ENCODE results near the gene SVEP1. TPM values are rescaled to one million over a fixed set of nuclear protein-coding genes. Genes with fewer than 3 reads are reported as not detected.

SVEP1 gene
- polyA plus RNA-seq, 1 of the 3 experiments (the other 2 are of a cell fraction) = 0.10 TPM

- H3K9me2 ChIP-seq = no peaks in the 10 kb centered on the region
- H3K4me1 ChIP-seq (ENCODE audit: control insufficient read depth in 1 of 2, insufficient read depth in 2 of 2, low read depth in 1 of 2, low read length in 1 of 2) = no peaks in the 10 kb centered on the region
- H3K4me2 ChIP-seq = no peak overlapping the region
- CTCF ChIA-PET = interaction anchor here (1.1 kb wide), 1 partner anchor 11 kb away, joined by 3 read pairs; no protein-coding TSS in a partner anchor
- no peaks in the 10 kb centered on the region for H3K79me2 ChIP-seq (ENCODE audit: insufficient read depth)
- H3K4me3 ChIP-seq (ENCODE audit: low read depth in 2 of 2, low read length in 1 of 2) = no peak overlapping the region
- no peaks in the 10 kb centered on the region for H3F3A ChIP-seq (replicated peaks; ENCODE audit: insufficient read depth)
- no peaks in the 10 kb centered on the region for H4K20me1 ChIP-seq (ENCODE audit: insufficient read depth)
- no peak overlapping the region for H3K27ac ChIP-seq (ENCODE audit: low read depth in 2 of 2, low read length in 1 of 2)
- no peaks in the 10 kb centered on the region for H3K27me3 ChIP-seq (ENCODE audit: insufficient read depth)
- no peaks in the 10 kb centered on the region for H3K9me3 ChIP-seq
- no peak overlapping the region for H2AFZ ChIP-seq (ENCODE audit: low read depth)
- POLR2A ChIA-PET = no interaction called here
- no peak for TF ChIP-seq GABPA (IDR thresholded peaks at IDR 0.05; ENCODE audit: low read depth)
- H3K9ac ChIP-seq = no peak overlapping the region
- H3K36me3 ChIP-seq (replicated peaks in 1 of 2; ENCODE audit: control insufficient read depth in 1 of 2, insufficient read depth in 2 of 2, low read length in 1 of 2) = no peaks in the 10 kb centered on the region
- DNase-seq = no peak
Measured at GRCh38 chr9:110323818-110324217, 255.7 kb downstream of the SVEP1 start.

DNA sequence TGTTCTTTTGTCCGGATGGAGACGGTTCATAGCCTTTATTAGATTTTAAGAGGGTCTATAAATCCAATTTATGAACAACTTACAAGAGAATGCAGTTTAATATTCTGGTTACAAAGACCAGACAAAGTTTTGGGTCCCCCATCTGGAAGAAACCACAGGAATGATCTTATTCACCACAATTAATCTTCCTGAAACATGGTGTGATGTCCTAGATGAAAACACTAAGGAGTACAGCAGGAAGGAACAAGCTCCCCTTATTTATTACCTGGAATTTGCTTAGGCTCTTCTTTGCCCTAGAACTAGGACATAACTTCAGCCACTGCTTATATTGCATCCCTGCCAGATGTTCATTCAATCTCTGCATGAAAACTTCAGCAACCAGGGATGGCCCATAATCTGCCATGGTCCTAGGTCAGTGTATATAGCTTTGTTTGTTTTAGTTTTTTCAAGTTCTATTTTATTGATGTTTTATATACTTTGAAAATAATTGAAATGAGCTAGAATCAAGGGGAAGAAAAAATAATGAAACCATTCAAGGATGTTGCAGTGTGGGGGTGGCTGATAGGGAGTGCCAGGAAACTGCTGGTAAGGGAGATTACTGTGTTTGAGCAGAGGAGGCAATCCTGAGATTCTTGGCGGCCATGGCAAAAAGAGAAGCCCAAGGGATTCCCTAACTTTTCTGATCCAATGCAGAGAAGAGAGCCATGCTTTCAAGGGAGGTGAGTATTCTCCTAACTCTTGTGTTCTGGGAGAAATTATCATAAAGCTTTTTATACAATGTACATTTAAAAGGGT lies 258.7 kb downstream of the SVEP1 start:
- H3K79me2 ChIP-seq (ENCODE audit: insufficient read depth) = no peaks in the 10 kb centered on the region
- no peaks in the 10 kb centered on the region for H3K4me1 ChIP-seq (ENCODE audit: control insufficient read depth in 1 of 2, insufficient read depth in 2 of 2, low read depth in 1 of 2, low read length in 1 of 2)
- H2AFZ ChIP-seq (ENCODE audit: low read depth) = no peak overlapping the region
- H3K27me3 ChIP-seq (ENCODE audit: insufficient read depth) = no peaks in the 10 kb centered on the region
- ChIA-PET CTCF (no interaction called here), POLR2A (no interaction called here)
- H3K4me2 ChIP-seq = no peak overlapping the region
- no peaks in the 10 kb centered on the region for H3K9me3 ChIP-seq
- H3K9me2 ChIP-seq = no peaks in the 10 kb centered on the region
- 33% methylated on average over 3 of the region's 3 CpGs for WGBS (ENCODE audit: low lambda C conversion rate)
- no peaks in the 10 kb centered on the region for H4K20me1 ChIP-seq (ENCODE audit: insufficient read depth)
- no peaks in the 10 kb centered on the region for H3F3A ChIP-seq (replicated peaks; ENCODE audit: insufficient read depth)
- DNase-seq = no peak
- H3K9ac ChIP-seq = no peak overlapping the region
- H3K36me3 ChIP-seq (replicated peaks in 1 of 2; ENCODE audit: control insufficient read depth in 1 of 2, insufficient read depth in 2 of 2, low read length in 1 of 2) = no peaks in the 10 kb centered on the region
- no peak overlapping the region for H3K27ac ChIP-seq (ENCODE audit: low read depth in 2 of 2, low read length in 1 of 2)
- no peak overlapping the region for H3K4me3 ChIP-seq (ENCODE audit: low read depth in 2 of 2, low read length in 1 of 2)
- no peak for TF ChIP-seq GATA2 (CRISPR knock-in tag; IDR thresholded peaks at IDR 0.05)
- no peak for TF ChIP-seq SMC3 (IDR thresholded peaks at IDR 0.05; ENCODE audit: low read depth, low read length)
- TF ChIP-seq FOSL2 (IDR thresholded peaks at IDR 0.05; ENCODE audit: borderline replicate concordance, low read depth) = no peak
- no peak for TF ChIP-seq RCOR1 (IDR thresholded peaks at IDR 0.05; ENCODE audit: low read length)
- no peak for TF ChIP-seq IRF3 (IDR thresholded peaks at IDR 0.05; ENCODE audit: low read depth, low read length)
- no peak for TF ChIP-seq SIN3A (IDR thresholded peaks at IDR 0.05; ENCODE audit: borderline replicate concordance, low read depth, low read length)
- no peak for TF ChIP-seq NRF1 (IDR thresholded peaks at IDR 0.05; ENCODE audit: low read depth, low read length)
- no peak for TF ChIP-seq JUND (IDR thresholded peaks at IDR 0.05)
- TF ChIP-seq TCF12 (IDR thresholded peaks at IDR 0.05) = no peak
- TF ChIP-seq POLR2AphosphoS5 (IDR thresholded peaks at IDR 0.05; ENCODE audit: low read depth, low read length) = no peak
- no peak for TF ChIP-seq ZBTB33 (IDR thresholded peaks at IDR 0.05; ENCODE audit: borderline replicate concordance, low read depth)
- TF ChIP-seq FOXM1 (IDR thresholded peaks at IDR 0.05; ENCODE audit: low read depth) = no peak
- TF ChIP-seq, protein P1, sequence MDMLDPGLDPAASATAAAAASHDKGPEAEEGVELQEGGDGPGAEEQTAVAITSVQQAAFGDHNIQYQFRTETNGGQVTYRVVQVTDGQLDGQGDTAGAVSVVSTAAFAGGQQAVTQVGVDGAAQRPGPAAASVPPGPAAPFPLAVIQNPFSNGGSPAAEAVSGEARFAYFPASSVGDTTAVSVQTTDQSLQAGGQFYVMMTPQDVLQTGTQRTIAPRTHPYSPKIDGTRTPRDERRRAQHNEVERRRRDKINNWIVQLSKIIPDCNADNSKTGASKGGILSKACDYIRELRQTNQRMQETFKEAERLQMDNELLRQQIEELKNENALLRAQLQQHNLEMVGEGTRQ (IDR thresholded peaks at IDR 0.05; ENCODE audit: borderline replicate concordance, low read depth, low read length) = no peak
- no peak for TF ChIP-seq RXRA (IDR thresholded peaks at IDR 0.05; ENCODE audit: borderline replicate concordance, low read depth)
- no peak for TF ChIP-seq ELF1 (IDR thresholded peaks at IDR 0.05)
- TF ChIP-seq MEF2A (IDR thresholded peaks at IDR 0.05; ENCODE audit: borderline replicate concordance, low read depth) = no peak

Data from SK-N-SH (cell line).